HepG2 (cell line): ENCODE results near the gene SLC15A5. TPM values are rescaled to one million over a fixed set of nuclear protein-coding genes. Genes with fewer than 3 reads are reported as not detected.

Source experiments
- ATAC-seq: fragments of 200-7000 bp; cut with Tn5 transposase; 3 replicates; pipeline ENCODE4 v1.9.1; 2020; ENCODE audit warnings: mild to moderate bottlenecking, moderate library complexity
- BruUV-seq: library from RNA; stranded (reverse); fragments of 400-500 nt; replicated peaks from 2 replicates; lab custom pipeline; 2021; lab: Mats Ljungman, UMichigan
- CTCF ChIA-PET: fragments of 300-600 bp; formaldehyde crosslinking; extraction: SDS; loops from one replicate; lab custom pipeline; 2021; ENCODE audit warnings: low total read pairs, inconsistent platforms, low intra/inter-chr PET ratio; lab: Yijun Ruan, JAX
- POLR2A ChIA-PET: fragments of 350-600 bp; sonication (Branson Sonifier 250); formaldehyde crosslinking; loops from one replicate; lab custom pipeline; 2020; ENCODE audit warnings: antibody characterized with exemption, inconsistent platforms; lab: Yijun Ruan, JAX
- DNase-seq: peaks from one replicate; pipeline ENCODE4 v3.0.0-alpha.2; 2015; ENCODE audit warnings: low spot score
- FAIRE-seq: peaks from 3 replicates; lab custom pipeline; 2011; peaks lifted over from hg19 to GRCh38; lab: Jason Lieb, UNC
- H2AFZ ChIP-seq: one replicate; pipeline ENCODE4 v1.6.1; 2011; ENCODE audit warnings: low read length, inconsistent platforms
- H3K27ac ChIP-seq: fragments of 300-600 bp; 3 replicates; pipeline ENCODE4 v1.8.0; 2011; ENCODE audit warnings: mixed run types, mild to moderate bottlenecking, mixed read lengths, low read length, inconsistent platforms; ENCODE audit not compliant: insufficient read depth; ENCODE audit errors: extremely low read length
- H3K27me3 ChIP-seq, 2 experiments: fragments of 200-600 bp in 1 of 2; 2 replicates in 1 of 2; 3 replicates in 1 of 2; pipeline versions ENCODE4 v1.6.0 to v1.8.0; 2011; ENCODE audit warnings: low read length in 2 of 2, mild to moderate bottlenecking in 2 of 2, moderate library complexity in 2 of 2, inconsistent platforms in 1 of 2; ENCODE audit not compliant: insufficient read depth in 2 of 2, control insufficient read depth in 1 of 2
- H3K36me3 ChIP-seq, 2 experiments: fragments of 200-600 bp in 1 of 2; replicated peaks in 1 of 2; 2 replicates in 1 of 2; 3 replicates in 1 of 2; pipeline versions ENCODE4 v1.5.1 to v1.8.0; 2011; ENCODE audit warnings: low read length in 2 of 2, inconsistent platforms in 1 of 2; ENCODE audit not compliant: insufficient read depth in 2 of 2, control insufficient read depth in 1 of 2
- H3K4me1 ChIP-seq: 2 replicates; pipeline ENCODE4 v1.5.1; 2012; ENCODE audit warnings: low read length, inconsistent platforms; ENCODE audit not compliant: insufficient read depth
- H3K4me2 ChIP-seq: 2 replicates; pipeline ENCODE4 v1.6.0; 2011; ENCODE audit warnings: low read depth, low read length, inconsistent platforms
- H3K4me3 ChIP-seq, 3 experiments: fragments of 200-600 bp in 1 of 3; sonication (generic), shearing (Covaris generic) in 1 of 3; replicated peaks in 1 of 3; 2 replicates each; pipeline ENCODE4 v1.5.1; 2011 to 2016; ENCODE audit warnings: low read length in 3 of 3, inconsistent platforms in 2 of 3, low read depth in 2 of 3, mild to moderate bottlenecking in 2 of 3, control low read depth in 1 of 3, mixed read lengths in 1 of 3; ENCODE audit not compliant: insufficient read depth in 1 of 3
- H3K79me2 ChIP-seq: one replicate; pipeline ENCODE4 v1.6.1; 2011; ENCODE audit warnings: low read length, inconsistent platforms; ENCODE audit not compliant: insufficient read depth
- H3K9ac ChIP-seq: 2 replicates; pipeline ENCODE4 v1.6.0; 2011; ENCODE audit warnings: mild to moderate bottlenecking, low read depth, low read length, inconsistent platforms; ENCODE audit not compliant: insufficient read depth
- H3K9me3 ChIP-seq: 2 replicates; pipeline ENCODE4 v1.5.1; 2012; ENCODE audit warnings: mild to moderate bottlenecking, low read length
- H4K20me1 ChIP-seq: 2 replicates; pipeline ENCODE4 v1.6.0; 2011; ENCODE audit warnings: inconsistent platforms, mild to moderate bottlenecking, low read length, moderate library complexity; ENCODE audit not compliant: insufficient read depth
- ATF7 ChIP-seq, 2 experiments: fragments of 450-650 bp in 1 of 2; sonication (generic) in 1 of 2; formaldehyde crosslinking in 1 of 2; IDR thresholded peaks; 2 replicates each; pipeline versions ENCODE4 v1.4.0 to v1.6.1; 2016 to 2020; ENCODE audit warnings: antibody characterized with exemption in 1 of 2, mild to moderate bottlenecking in 1 of 2, missing genetic modification reagents in 1 of 2
- BRCA1 ChIP-seq: sonication (generic); formaldehyde crosslinking; IDR thresholded peaks from 2 replicates; pipeline ENCODE4 v1.4.0; 2020; ENCODE audit warnings: missing genetic modification reagents
- RERE ChIP-seq: IDR thresholded peaks from 2 replicates; pipeline ENCODE4 v1.6.1; 2016; ENCODE audit warnings: low read depth, missing genetic modification reagents, missing compliant biosample characterization
- SOX6 ChIP-seq, 2 experiments: fragments of 450-650 bp in 1 of 2; sonication (generic) in 1 of 2; formaldehyde crosslinking in 1 of 2; IDR thresholded peaks; 2 replicates each; pipeline versions ENCODE4 v1.4.0 to v1.6.1; 2017 to 2020; ENCODE audit warnings: antibody characterized with exemption in 1 of 2, mild to moderate bottlenecking in 1 of 2, missing genetic modification reagents in 1 of 2
- TARDBP ChIP-seq: sonication (generic); formaldehyde crosslinking; IDR thresholded peaks from 2 replicates; pipeline ENCODE4 v1.8.0; 2022; ENCODE audit warnings: mild to moderate bottlenecking, missing genetic modification reagents
- TBP ChIP-seq: sonication (generic); formaldehyde crosslinking; IDR thresholded peaks from 2 replicates; pipeline ENCODE4 v1.5.0; 2020; ENCODE audit warnings: missing genetic modification reagents
- ZNF318 ChIP-seq: sonication (generic); formaldehyde crosslinking; IDR thresholded peaks from 2 replicates; pipeline ENCODE4 v1.4.0; 2020; ENCODE audit warnings: mild to moderate bottlenecking, missing genetic modification reagents
- ZNF557 ChIP-seq: sonication (generic); formaldehyde crosslinking; IDR thresholded peaks from 2 replicates; pipeline ENCODE4 v1.4.0; 2020; ENCODE audit warnings: missing genetic modification reagents
- ZNF639 ChIP-seq: conservative IDR thresholded peaks from 2 replicates; pipeline ENCODE4 v1.6.1; 2018; ENCODE audit warnings: missing genetic modification reagents
- ZNF776 ChIP-seq: sonication (generic); formaldehyde crosslinking; IDR thresholded peaks from 2 replicates; pipeline ENCODE4 v1.4.0; 2020; ENCODE audit warnings: mild to moderate bottlenecking, missing genetic modification reagents
- WGBS: methylation state at CpG from one replicate; pipeline ENCODE4 v1.1.6; 2017; ENCODE audit warnings: low lambda C conversion rate; 5-methylcytosine and 5-hydroxymethylcytosine counted together
- in situ Hi-C: cut with HindIII; loops from 2 replicates; pipeline ENCODE4 v1.10.0; 2017; ENCODE audit warnings: low pct_unique_long_range_greater_than_20kb; ENCODE audit not compliant: extremely low pct_ligation_motif_present
- intact Hi-C: fragments of 100-400 bp; cut with micrococcal nuclease; formaldehyde crosslinking; loops from one replicate; pipeline ENCODE4 v1.10.0; 2022; ENCODE audit not compliant: unreplicated experiment
- polyA plus RNA-seq, 8 experiments: library from polyadenylated mRNA; depleted of rRNA in 3 of 8; stranded (reverse) in 7 of 8; unstranded in 1 of 8; fragments of >200 nt; fragmentation: Illumina TruSeq in 4 of 8; extraction: Trizol in 4 of 8; gene quantifications; 2 replicates each; pipeline versions ENCODE4 v1.2.1 to v1.2.3, GENCODE V29; 2011 to 2016; ENCODE audit warnings: low read depth in 4 of 8, missing spikeins in 1 of 8, mixed read lengths in 1 of 8; ENCODE audit not compliant: insufficient read depth in 1 of 8
- total RNA-seq, 5 experiments: library from RNA; depleted of rRNA; stranded (reverse); fragments of >200 nt; fragmentation: Illumina TruSeq; extraction: Trizol; gene quantifications; 2 replicates each; pipeline ENCODE4 v1.2.3, GENCODE V29; 2016; ENCODE audit warnings: low read depth in 1 of 5

The SLC15A5 gene
- total and polyA plus RNA-seq, 2 of the 13 experiments (the other 11 are each of a cell fraction or from before 2014, with no cell fraction given): not detected

- POLR2A ChIA-PET: no interaction called here
- Histone ChIP-seq H3K9ac (no peak overlapping the region), H3K27ac (no peak overlapping the region), H3K27me3 (no peaks in the 10 kb centered on the region), H3K4me1 (no peaks in the 10 kb centered on the region), H4K20me1 (no peaks in the 10 kb centered on the region), H3K9me3 (0 out of 2 replicates have a peak, but pooled peaks cover 5% of the 10 kb centered on the region), H3K36me3 (no peaks in the 10 kb centered on the region), H2AFZ (no peak overlapping the region), H3K4me2 (no peak overlapping the region), H3K4me3 (no peak overlapping the region), H3K79me2 (no peaks in the 10 kb centered on the region)
- FAIRE-seq (no peak), ATAC-seq (no peak), DNase-seq (no peak)
- 19% methylated on average over 3 of the region's 3 CpGs for WGBS
- intact Hi-C loops (no loop called here), in situ Hi-C loops (no loop called here)
- no TSS peak for BruUV-seq
- CTCF ChIA-PET: no interaction called here
- no peak for TF ChIP-seq TARDBP (CRISPR knock-in tag)
- no peak for TF ChIP-seq ATF7 (IDR thresholded peaks at IDR 0.05)
- TF ChIP-seq ATF7 (CRISPR knock-in tag; IDR thresholded peaks at IDR 0.05): no peak
- TF ChIP-seq SOX6 (IDR thresholded peaks at IDR 0.05): no peak
- TF ChIP-seq SOX6 (CRISPR knock-in tag; IDR thresholded peaks at IDR 0.05): no peak
- no peak for TF ChIP-seq BRCA1
- no peak for TF ChIP-seq ZNF318
- no peak for TF ChIP-seq ZNF639 (CRISPR knock-in tag)
- TF ChIP-seq RERE (CRISPR knock-in tag): no peak
- no peak for TF ChIP-seq ZNF776 (CRISPR knock-in tag)
- no peak for TF ChIP-seq ZNF557 (CRISPR knock-in tag)
- no peak for TF ChIP-seq TBP (CRISPR knock-in tag)
Measured at GRCh38 chr12:16325426-16325825, 47.9 kb upstream of the SLC15A5 start.
